ENCODE measurements around the gene KCNQ2. TPM values are rescaled to one million over a fixed set of nuclear protein-coding genes. Genes with fewer than 3 reads are reported as not detected.

KCNQ2 gene
- total RNA-seq, 2 experiments from 2014 or later, result not detected

DNA sequence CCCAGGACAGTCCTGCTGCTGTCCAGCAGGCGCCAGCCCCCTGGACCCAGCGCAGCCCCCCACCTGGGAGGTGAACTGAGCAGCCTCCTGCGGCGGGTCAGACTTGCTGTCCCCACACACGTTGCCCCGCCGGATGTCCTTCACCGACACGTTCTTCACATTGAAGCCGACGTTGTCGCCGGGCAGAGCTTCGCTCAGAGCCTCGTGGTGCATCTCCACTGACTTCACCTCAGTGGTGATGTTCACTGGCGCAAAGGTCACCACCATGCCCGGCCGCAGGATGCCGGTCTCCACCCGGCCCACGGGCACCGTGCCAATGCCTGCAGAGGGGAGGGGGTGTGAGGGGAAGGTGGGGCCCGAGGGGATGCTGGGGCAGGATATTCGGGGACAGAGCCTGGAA lies 18.0 kb upstream of the KCNQ2 start:
- Mint-ChIP-seq H3K27me3 (peaks cover 13% of the 10 kb centered on the region), H3K36me3 (ENCODE audit: low read depth) (no peaks in the 10 kb centered on the region), H3K9me3 (no peaks in the 10 kb centered on the region), H3K4me3 (no peak overlapping the region), H3K27ac (no peak overlapping the region), H3K4me1 (ENCODE audit: low read depth) (no peaks in the 10 kb centered on the region)
- ChIA-PET CTCF (no interaction called here), POLR2A (no interaction called here)
- no peak for DNase-seq
- intact Hi-C loops (cut with micrococcal nuclease), result no loop called here
- ATAC-seq, result no peak
- TF ChIP-seq, protein P1, sequence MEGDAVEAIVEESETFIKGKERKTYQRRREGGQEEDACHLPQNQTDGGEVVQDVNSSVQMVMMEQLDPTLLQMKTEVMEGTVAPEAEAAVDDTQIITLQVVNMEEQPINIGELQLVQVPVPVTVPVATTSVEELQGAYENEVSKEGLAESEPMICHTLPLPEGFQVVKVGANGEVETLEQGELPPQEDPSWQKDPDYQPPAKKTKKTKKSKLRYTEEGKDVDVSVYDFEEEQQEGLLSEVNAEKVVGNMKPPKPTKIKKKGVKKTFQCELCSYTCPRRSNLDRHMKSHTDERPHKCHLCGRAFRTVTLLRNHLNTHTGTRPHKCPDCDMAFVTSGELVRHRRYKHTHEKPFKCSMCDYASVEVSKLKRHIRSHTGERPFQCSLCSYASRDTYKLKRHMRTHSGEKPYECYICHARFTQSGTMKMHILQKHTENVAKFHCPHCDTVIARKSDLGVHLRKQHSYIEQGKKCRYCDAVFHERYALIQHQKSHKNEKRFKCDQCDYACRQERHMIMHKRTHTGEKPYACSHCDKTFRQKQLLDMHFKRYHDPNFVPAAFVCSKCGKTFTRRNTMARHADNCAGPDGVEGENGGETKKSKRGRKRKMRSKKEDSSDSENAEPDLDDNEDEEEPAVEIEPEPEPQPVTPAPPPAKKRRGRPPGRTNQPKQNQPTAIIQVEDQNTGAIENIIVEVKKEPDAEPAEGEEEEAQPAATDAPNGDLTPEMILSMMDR (IDR thresholded peaks at IDR 0.05), result no peak

DNA sequence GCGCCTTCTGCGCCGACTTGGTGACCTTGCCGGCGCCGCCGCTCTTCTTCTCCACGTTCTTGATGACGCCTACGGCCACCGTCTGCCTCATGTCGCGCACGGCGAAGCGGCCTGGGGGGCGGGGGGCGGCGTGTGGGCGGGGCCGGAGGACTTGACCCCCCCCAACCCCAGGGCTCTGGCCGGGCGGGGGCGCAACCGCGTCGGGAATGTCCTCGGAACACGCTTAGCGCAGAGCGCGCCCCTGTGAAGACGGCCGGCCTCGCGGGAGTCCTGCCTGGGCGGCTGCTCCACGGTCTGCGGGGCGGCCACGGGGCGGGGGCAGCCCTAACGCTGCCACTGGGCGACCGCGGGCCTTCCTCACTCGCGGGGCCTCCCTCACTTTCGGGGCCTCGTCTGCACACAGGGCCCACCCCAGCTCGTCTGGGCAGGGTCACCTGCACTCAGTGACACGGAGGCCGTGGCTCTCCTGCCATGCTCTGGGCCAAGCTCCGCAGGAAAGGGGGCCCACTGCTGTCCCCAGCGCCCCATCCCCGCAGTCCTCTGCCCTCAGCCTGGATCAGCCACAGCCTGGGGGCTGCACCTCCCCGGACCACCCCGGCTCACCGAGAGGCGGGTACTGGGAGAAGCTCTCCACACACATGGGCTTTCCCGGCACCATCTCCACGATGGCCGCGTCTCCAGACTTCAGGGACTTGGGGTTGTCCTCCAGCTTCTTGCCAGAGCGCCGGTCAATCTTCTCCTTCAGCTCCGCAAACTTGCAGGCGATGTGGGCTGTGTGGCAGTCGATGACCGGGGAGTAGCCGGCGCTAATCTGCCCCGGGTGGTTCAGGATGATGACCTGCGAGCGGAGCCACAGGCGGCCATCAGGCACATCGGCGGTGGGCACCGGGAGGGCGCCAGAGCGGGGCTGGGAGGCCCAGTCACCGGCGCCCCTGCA lies 16.1 kb upstream of the KCNQ2 start:
- no peak overlapping the region for H3K4me3 Mint-ChIP-seq
- TF ChIP-seq, protein P1 (IDR thresholded peaks at IDR 0.05), result no peak
- ChIA-PET POLR2A (no interaction called here), CTCF (no interaction called here)
- no peak for ATAC-seq
- no peaks in the 10 kb centered on the region for H3K9me3 Mint-ChIP-seq
- H3K27me3 Mint-ChIP-seq, result peaks cover 17% of the 10 kb centered on the region
- no peak for DNase-seq
- no peak overlapping the region for H3K27ac Mint-ChIP-seq
- no peaks in the 10 kb centered on the region for H3K4me1 Mint-ChIP-seq (ENCODE audit: low read depth)
- H3K36me3 Mint-ChIP-seq (ENCODE audit: low read depth), result no peaks in the 10 kb centered on the region
- intact Hi-C loops (cut with micrococcal nuclease), result no loop called here

DNA sequence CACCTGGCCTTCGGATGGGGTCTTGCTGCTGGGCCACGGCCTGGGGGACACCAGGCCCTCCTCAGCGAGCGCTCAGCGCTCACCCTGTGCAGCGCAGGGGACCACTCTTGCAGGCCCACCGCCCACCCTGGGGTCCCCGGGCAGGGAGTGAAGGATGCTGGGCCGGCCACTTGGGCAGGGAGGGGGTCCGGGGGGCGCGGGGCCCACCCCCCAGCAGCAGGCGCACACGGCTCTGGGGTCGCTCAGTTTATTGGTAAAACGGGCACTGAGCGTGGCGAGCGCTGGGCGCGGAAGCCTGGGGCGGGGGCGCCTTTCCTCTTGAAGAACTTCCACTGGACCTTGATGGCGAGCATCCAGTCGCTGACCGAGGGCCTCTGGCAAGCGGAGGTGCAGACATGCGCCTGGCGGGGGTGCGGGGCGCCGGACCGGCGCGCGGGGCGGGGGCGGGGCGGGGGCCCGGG lies 15.4 kb upstream of the KCNQ2 start:
- DNase-seq (no peak), ATAC-seq (no peak)
- CTCF ChIA-PET, result no interaction called here
- Mint-ChIP-seq H3K27ac (no peak overlapping the region), H3K36me3 (ENCODE audit: low read depth) (no peaks in the 10 kb centered on the region), H3K27me3 (peaks cover 19% of the 10 kb centered on the region), H3K9me3 (no peaks in the 10 kb centered on the region), H3K4me3 (no peak overlapping the region), H3K4me1 (ENCODE audit: low read depth) (no peaks in the 10 kb centered on the region)
- TF ChIP-seq, protein P1 (IDR thresholded peaks at IDR 0.05), result no peak
- intact Hi-C loops (cut with micrococcal nuclease), result no loop called here
- POLR2A ChIA-PET, result no interaction called here

DNA sequence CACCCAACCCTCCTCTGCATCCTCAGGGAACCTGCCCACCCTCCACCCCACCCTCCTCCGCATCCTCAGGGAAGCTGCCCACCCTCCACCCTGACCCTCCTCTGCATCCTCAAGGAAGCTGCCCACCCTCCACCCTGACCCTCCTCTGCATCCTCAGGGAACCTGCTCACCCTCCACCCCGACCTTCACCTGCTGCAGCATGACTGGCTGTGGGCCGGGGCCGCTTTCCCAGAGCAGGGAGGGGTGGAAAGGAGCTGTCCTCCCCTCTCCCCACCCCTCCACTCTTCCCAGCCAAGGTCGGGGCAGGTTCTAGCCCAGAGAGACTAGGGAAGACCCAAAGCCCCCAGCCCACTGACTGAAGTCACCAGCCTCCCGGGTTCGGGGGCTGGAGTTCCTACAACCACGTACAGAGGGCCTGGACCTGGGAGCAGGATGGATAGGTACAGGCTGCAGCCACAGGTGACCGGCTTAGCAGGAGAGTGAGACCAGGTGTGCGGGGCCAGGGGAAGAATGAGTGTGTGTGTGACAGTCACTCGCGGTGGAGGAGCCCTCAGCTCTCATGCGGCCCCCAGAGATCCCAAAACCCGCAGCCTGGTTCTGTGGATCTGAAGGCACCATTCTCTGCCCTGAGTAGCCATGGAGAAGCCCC lies 14.8 kb upstream of the KCNQ2 start:
- no peaks in the 10 kb centered on the region for H3K4me1 Mint-ChIP-seq (ENCODE audit: low read depth)
- no peaks in the 10 kb centered on the region for H3K36me3 Mint-ChIP-seq (ENCODE audit: low read depth)
- POLR2A ChIA-PET, result no interaction called here
- ATAC-seq (no peak), DNase-seq (no peak)
- no peak overlapping the region for H3K4me3 Mint-ChIP-seq
- H3K9me3 Mint-ChIP-seq, result no peaks in the 10 kb centered on the region
- no peak overlapping the region for H3K27ac Mint-ChIP-seq
- CTCF ChIA-PET, result no interaction called here
- intact Hi-C loops (cut with micrococcal nuclease), result no loop called here
- TF ChIP-seq, protein P1 (IDR thresholded peaks at IDR 0.05), result no peak
- H3K27me3 Mint-ChIP-seq, result peaks cover 25% of the 10 kb centered on the region

DNA sequence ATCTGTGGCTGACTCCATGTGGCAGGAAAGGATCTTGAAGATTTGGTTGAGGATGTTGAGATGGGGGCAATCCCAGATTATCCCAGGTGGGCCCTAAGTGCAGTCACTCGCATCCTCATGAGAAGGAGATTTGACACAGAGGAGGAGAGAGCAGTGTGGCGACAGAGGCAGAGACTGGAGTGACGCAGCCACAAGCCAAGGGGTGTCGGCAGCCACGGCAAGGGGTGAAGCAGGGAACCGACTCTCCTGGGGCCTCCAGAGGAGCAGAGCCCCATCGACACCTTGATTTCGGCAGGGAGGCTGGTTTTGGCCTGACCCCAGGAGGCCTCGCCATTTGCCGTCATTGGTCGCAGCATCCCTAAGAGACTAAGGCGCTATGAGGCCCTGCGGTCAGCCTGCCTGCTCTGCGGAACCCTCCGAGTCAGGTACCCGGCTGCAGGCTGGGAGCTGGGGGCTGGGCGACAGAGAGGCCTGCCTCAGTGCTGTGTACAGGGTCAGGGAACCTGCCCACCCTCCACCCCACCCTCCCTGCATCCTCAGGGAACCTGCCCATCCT lies 13.9 kb upstream of the KCNQ2 start:
- POLR2A ChIA-PET, result no interaction called here
- Mint-ChIP-seq H3K27me3 (peaks cover 25% of the 10 kb centered on the region), H3K36me3 (ENCODE audit: low read depth) (no peaks in the 10 kb centered on the region), H3K9me3 (no peaks in the 10 kb centered on the region), H3K4me3 (no peak overlapping the region), H3K4me1 (ENCODE audit: low read depth) (no peaks in the 10 kb centered on the region), H3K27ac (no peak overlapping the region)
- TF ChIP-seq, protein P1 (IDR thresholded peaks at IDR 0.05), result no peak
- no peak for DNase-seq
- intact Hi-C loops (cut with micrococcal nuclease), result no loop called here
- CTCF ChIA-PET, result no interaction called here
- no peak for ATAC-seq

All from activated CD8-positive, alpha-beta T cell treated with anti-CD3 and anti-CD28 coated beads for 36 hours (primary cell).